T-helper 9 cell (primary cell): ENCODE measurements around the gene HPX.

Source experiments
- DNase-seq: peaks from one replicate; pipeline ENCODE4 v3.0.0-alpha.2; 2020
- total RNA-seq, 2 donors: gene quantifications; one replicate each; lab custom pipeline; 2026; lab: John Stamatoyannopoulos, UW

The HPX gene
- 0.24 to 0.56 reads per million in 2 donors for total RNA-seq

GRCh38 chr11:6440906-6441358 is at the start of gene HPX:
TSS of gene HPX (minus strand) at chr11:6440987. CDS start at chr11:6440963, 24 bp downstream.
- no peak for DNase-seq

GRCh38 chr11:6489306-6489705 is 48.5 kb upstream of the HPX start:
- DNase-seq: no peak

- no peak for DNase-seq
Observed at GRCh38 chr11:6488821-6489220, 48.0 kb upstream of the HPX start.

- no peak for DNase-seq
Observed at GRCh38 chr11:6488342-6488741, 47.6 kb upstream of the HPX start.

- no peak for DNase-seq
Observed at GRCh38 chr11:6486938-6487337, 46.2 kb upstream of the HPX start.

GRCh38 chr11:6486256-6486655 is 45.5 kb upstream of the HPX start:
- DNase-seq: no peak

- DNase-seq: no peak
Observed at GRCh38 chr11:6485661-6486060, 44.9 kb upstream of the HPX start.

GRCh38 chr11:6483015-6483414 is 42.2 kb upstream of the HPX start:
- no peak for DNase-seq

- DNase-seq: no peak
Observed at GRCh38 chr11:6482441-6482840, 41.7 kb upstream of the HPX start.

GRCh38 chr11:6481924-6482275 is 41.1 kb upstream of the HPX start:
- DNase-seq: no peak

GRCh38 chr11:6481012-6481923 is 40.5 kb upstream of the HPX start, which contains the start of the genes ARFIP2 and TIMM10B:
TSS of gene ARFIP2 (minus strand) at chr11:6481331. CDS start at chr11:6480421, 910 bp downstream.
TSS of gene TIMM10B (plus strand) at chr11:6481501. CDS start at chr11:6481517, 16 bp downstream.
- DNase-seq: peak; percentile 95

GRCh38 chr11:6480299-6480914 is 39.6 kb upstream of the HPX start:
- DNase-seq: no peak

GRCh38 chr11:6476571-6476970 is 35.8 kb upstream of the HPX start:
- DNase-seq: no peak

GRCh38 chr11:6475936-6476335 is 35.1 kb upstream of the HPX start:
- no peak for DNase-seq

GRCh38 chr11:6474806-6475500 is 34.2 kb upstream of the HPX start:
- no peak for DNase-seq

- DNase-seq: no peak
Observed at GRCh38 chr11:6474413-6474792, 33.6 kb upstream of the HPX start.

GRCh38 chr11:6473451-6474412 is 32.9 kb upstream of the HPX start, which contains the start of gene TRIM3:
TSS of gene TRIM3 (minus strand) at chr11:6473941. CDS start at chr11:6465695, 8,246 bp downstream.
- DNase-seq: peak; percentile 79

- no peak for DNase-seq
Observed at GRCh38 chr11:6472934-6473333, 32.1 kb upstream of the HPX start.

- DNase-seq: no peak
Observed at GRCh38 chr11:6469599-6469998, 28.8 kb upstream of the HPX start.

- no peak for DNase-seq
Observed at GRCh38 chr11:6468712-6469495, 28.1 kb upstream of the HPX start.

- DNase-seq: no peak
Observed at GRCh38 chr11:6459099-6459450, 18.3 kb upstream of the HPX start.
